Lower lobe of right lung (tissue), 2 donors: Measurements from ENCODE around the gene RNF138. TPM values are rescaled to one million over a fixed set of nuclear protein-coding genes. Genes with fewer than 3 reads are reported as not detected.
"Not testable (repeated sequence)": the region's sequence is repeated elsewhere in the genome, so short reads cannot be mapped to it uniquely, and the experiment has no call there.

Experiments used
- ATAC-seq, 2 donors: fragments of 200-7000 bp; cut with Tn5 transposase; one replicate each; pipeline ENCODE4 v1.9.1; 2020 to 2022; ENCODE audit warnings: mild to moderate bottlenecking in 2 of 2, moderate library complexity in 2 of 2
- DNase-seq: peaks from one replicate; pipeline ENCODE4 v3.0.0-alpha.2; 2020
- H3K27ac ChIP-seq: fragments of 200-600 bp; one replicate; pipeline ENCODE4 v1.8.0; 2022
- H3K27me3 ChIP-seq: fragments of 200-600 bp; one replicate; pipeline ENCODE4 v1.8.0; 2022; ENCODE audit warnings: low read depth
- H3K36me3 ChIP-seq: fragments of 200-600 bp; one replicate; pipeline ENCODE4 v1.8.0; 2022; ENCODE audit warnings: mild to moderate bottlenecking
- H3K4me1 ChIP-seq: fragments of 200-600 bp; one replicate; pipeline ENCODE4 v1.8.0; 2022
- H3K4me3 ChIP-seq: fragments of 200-600 bp; one replicate; pipeline ENCODE4 v1.8.0; 2022; ENCODE audit warnings: mild to moderate bottlenecking
- H3K9me3 ChIP-seq: fragments of 200-600 bp; one replicate; pipeline ENCODE4 v1.8.0; 2022
- CTCF ChIP-seq: fragments of 200-600 bp; IDR thresholded peaks from one replicate; pipeline ENCODE4 v1.8.0; 2022; ENCODE audit warnings: antibody characterized with exemption, mild to moderate bottlenecking
- intact Hi-C: fragments of 100-400 bp; cut with DNase I; formaldehyde crosslinking; loops from one replicate; pipeline ENCODE4 v1.11.0; 2022
- total RNA-seq: library from RNA; stranded (reverse); fragmentation: NEBNext Ultra II Directional; extraction: Animal tissue kit (Norgen Biotek cat#: 25700); gene quantifications from one replicate; pipeline ENCODE4 v1.2.1, GENCODE V29; 2021
- donor health status: DM: no; HTN: yes; CAD: no; lungs with severe emphysema.

RNF138 gene
- total RNA-seq, 1 donor from 2014 or later = 31.0 TPM

- Histone ChIP-seq H3K27me3 (no peaks in the 10 kb centered on the region), H3K9me3 (no peaks in the 10 kb centered on the region), H3K4me3 (no peak overlapping the region), H3K4me1 (no peaks in the 10 kb centered on the region), H3K27ac (no peak overlapping the region), H3K36me3 (no peaks in the 10 kb centered on the region)
- TF ChIP-seq CTCF = no peak
- intact Hi-C loops = no loop called here
- DNase-seq (no peak), ATAC-seq (no peak)
Observed at GRCh38 chr18:32175265-32175664, 83.6 kb downstream of the RNF138 start.

- ATAC-seq, H3K4me1 ChIP-seq, H3K4me3 ChIP-seq, DNase-seq, intact Hi-C loops, H3K27ac ChIP-seq, H3K36me3 ChIP-seq, H3K9me3 ChIP-seq, H3K27me3 ChIP-seq: not testable (repeated sequence)
Observed at GRCh38 chr18:32176745-32177144, 85.1 kb downstream of the RNF138 start.

- Histone ChIP-seq H3K36me3 (no peaks in the 10 kb centered on the region), H3K9me3 (no peaks in the 10 kb centered on the region), H3K4me3 (no peak overlapping the region), H3K27me3 (no peaks in the 10 kb centered on the region), H3K4me1 (no peaks in the 10 kb centered on the region), H3K27ac (no peak overlapping the region)
- DNase-seq (no peak), ATAC-seq (no peak)
- intact Hi-C loops = no loop called here
- TF ChIP-seq CTCF = no peak
Observed at GRCh38 chr18:32177530-32177929, 85.9 kb downstream of the RNF138 start.

Other genes with a start within 250 kb of the RNF138 start
- 47.3 TPM for gene TRAPPC8, start 148.7 kb upstream of the RNF138 start, total RNA-seq
- 8.1 TPM for gene RNF125, start 73.0 kb upstream of the RNF138 start, total RNA-seq
- not detected for gene MEP1B, start 98.2 kb downstream of the RNF138 start, total RNA-seq